Stimulated activated naive B cell treated with anti-CD40 and anti-IgM and Interleukin-4, amounts not matched to agents 10 μg/mL and 1 μg/mL and 100 μg/mL, for 72 hours (primary cell): ENCODE results near the gene GIPR.
"Not testable (repeated sequence)": the region's sequence is repeated elsewhere in the genome, so short reads cannot be mapped to it uniquely, and the experiment has no call there.

Experiments used
- ATAC-seq, 2 donors: fragments of 150-1000 bp; cut with Tn5 transposase; replicated peaks; 2 replicates each; pipeline ENCODE4 v1.10.0; 2021; ENCODE audit warnings: moderate library complexity in 1 of 2
- DNase-seq: peaks from one replicate; pipeline ENCODE4 v3.0.0; 2021
- H3K27ac Mint-ChIP-seq: one replicate; pipeline ENCODE4 v1.8.0; 2022; ENCODE audit warnings: mild to moderate bottlenecking, mixed read lengths
- H3K27me3 Mint-ChIP-seq, 2 donors: one replicate each; pipeline ENCODE4 v1.8.0; 2022; ENCODE audit warnings: mixed read lengths in 2 of 2
- H3K36me3 Mint-ChIP-seq, 2 donors: one replicate each; pipeline ENCODE4 v1.8.0; 2022; ENCODE audit warnings: mixed read lengths in 2 of 2, mild to moderate bottlenecking in 1 of 2
- H3K4me1 Mint-ChIP-seq, 2 donors: one replicate each; pipeline ENCODE4 v1.8.0; 2022; ENCODE audit warnings: mixed read lengths in 2 of 2, mild to moderate bottlenecking in 1 of 2
- H3K4me3 Mint-ChIP-seq, 2 donors: one replicate each; pipeline ENCODE4 v1.8.0; 2022; ENCODE audit warnings: mild to moderate bottlenecking in 2 of 2, mixed read lengths in 2 of 2, moderate library complexity in 1 of 2
- H3K9me3 Mint-ChIP-seq, 2 donors: one replicate each; pipeline ENCODE4 v1.8.0; 2022; ENCODE audit warnings: mixed read lengths in 2 of 2, mild to moderate bottlenecking in 1 of 2

The GIPR gene

DNA sequence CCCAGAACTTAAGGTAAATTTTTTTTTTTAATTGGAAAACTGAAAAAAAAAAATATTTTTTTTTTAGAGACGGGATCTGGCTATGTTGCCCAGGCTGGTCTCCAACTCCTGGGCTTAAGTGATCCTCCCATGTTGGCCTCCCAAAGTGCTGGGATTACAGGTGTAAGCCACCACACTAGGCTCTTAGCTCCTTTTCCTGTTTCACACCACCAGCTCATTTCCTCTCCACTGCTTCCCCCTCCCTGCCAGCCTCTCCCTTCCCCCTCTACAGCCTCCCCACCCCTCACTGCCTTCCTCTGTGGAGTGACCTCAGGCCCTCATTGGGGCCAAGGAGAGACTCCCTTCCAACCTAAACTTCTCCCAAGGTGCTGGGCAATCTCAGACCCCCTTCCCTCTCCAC, 4.2 kb upstream of the GIPR start:
- no peak overlapping the region for H3K4me3 Mint-ChIP-seq
- H3K9me3 Mint-ChIP-seq, result no peaks in the 10 kb centered on the region
- no peaks in the 10 kb centered on the region for H3K36me3 Mint-ChIP-seq
- no peak for ATAC-seq
- peaks cover 10 to 15% of the 10 kb centered on the region in 2 donors for H3K4me1 Mint-ChIP-seq
- H3K27ac Mint-ChIP-seq, result no peak overlapping the region
- DNase-seq, result no peak
- peaks cover 46 to 54% of the 10 kb centered on the region in 2 donors for H3K27me3 Mint-ChIP-seq

- Mint-ChIP-seq H3K9me3 (no peaks in the 10 kb centered on the region), H3K27me3 (peaks cover 45 to 53% of the 10 kb centered on the region in 2 donors), H3K4me3 (no peak overlapping the region), H3K27ac (no peak overlapping the region), H3K36me3 (no peaks in the 10 kb centered on the region), H3K4me1 (peaks cover 17 to 23% of the 10 kb centered on the region in 2 donors)
- DNase-seq (no peak), ATAC-seq (no peak)
These were observed 3.4 kb upstream of the GIPR start for GRCh38 chr19:45664575-45664974.

DNA sequence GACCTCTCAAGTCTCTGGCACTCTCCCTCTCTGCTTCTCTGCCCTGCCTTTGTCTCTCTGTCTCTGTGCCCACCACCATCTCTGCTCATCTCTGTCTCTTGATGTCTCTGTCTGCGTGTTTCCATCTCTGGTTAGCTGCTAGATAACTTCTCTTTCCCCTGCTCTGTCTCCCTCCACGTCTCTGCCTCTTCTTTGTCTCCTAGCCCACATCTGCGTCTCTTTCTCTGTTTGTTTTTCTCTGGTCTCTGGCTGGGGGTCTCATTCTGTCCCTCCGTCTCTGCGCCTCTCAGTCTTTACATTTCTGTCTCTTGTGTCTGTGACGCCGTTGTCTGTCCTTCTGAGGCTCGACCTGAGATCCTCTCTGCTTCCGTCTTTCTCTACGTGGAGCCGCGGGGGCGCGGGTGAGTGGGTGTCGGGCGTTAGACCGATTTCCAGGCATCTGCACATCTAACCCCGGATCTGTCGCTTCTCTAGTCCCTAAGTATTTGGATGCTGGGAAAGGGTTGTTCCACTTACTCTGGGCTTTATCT, 386 bp downstream of the GIPR start:
- H3K36me3 Mint-ChIP-seq, result peaks cover 0 to 2% of the 10 kb centered on the region in 2 donors
- H3K27me3 Mint-ChIP-seq, result peaks cover 54 to 59% of the 10 kb centered on the region in 2 donors
- DNase-seq (peak; percentile 18), ATAC-seq (peak; percentile 12 to 15)
- peaks cover 0 to 2% of the 10 kb centered on the region in 2 donors for H3K9me3 Mint-ChIP-seq
- H3K27ac Mint-ChIP-seq, result peak overlapping the region; percentile 22
- H3K4me3 Mint-ChIP-seq, result peak overlapping the region; percentile 78 to 82
- H3K4me1 Mint-ChIP-seq, result peaks cover 26 to 39% of the 10 kb centered on the region in 2 donors

DNA sequence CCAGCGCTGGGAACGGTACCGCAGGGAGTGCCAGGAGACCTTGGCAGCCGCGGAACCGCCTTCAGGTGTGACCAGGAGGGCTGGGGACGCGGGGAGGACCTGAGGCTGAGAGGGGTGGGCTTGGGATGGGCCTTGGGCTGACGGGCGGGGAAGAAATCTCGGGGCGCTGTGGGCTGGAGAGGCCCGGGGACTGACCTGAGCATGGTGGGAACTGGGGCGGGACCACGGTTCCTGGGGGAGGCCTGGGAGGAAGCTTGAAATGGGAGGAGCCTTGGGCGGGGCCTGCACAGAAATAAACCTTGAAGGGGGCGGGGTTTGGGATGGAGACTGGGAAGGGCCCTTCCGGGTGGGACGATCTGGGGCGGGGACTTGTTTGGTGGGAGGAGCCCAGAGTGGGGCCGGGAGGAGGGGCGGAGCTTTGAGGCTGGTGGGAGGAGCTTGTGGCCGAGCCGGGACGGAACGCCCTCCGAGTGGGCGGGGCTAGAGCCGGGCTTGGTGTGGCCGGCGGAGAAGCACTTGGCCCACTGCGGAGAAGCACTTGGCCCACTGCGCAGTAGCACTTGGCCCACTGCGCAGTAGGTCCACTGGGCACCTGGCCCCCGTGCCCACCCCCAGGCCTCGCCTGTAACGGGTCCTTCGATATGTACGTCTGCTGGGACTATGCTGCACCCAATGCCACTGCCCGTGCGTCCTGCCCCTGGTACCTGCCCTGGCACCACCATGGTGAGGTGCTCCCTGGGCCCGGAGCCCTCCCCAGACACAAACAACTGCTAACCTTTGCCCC, 2.8 kb downstream of the GIPR start:
- H3K27me3 Mint-ChIP-seq, result peaks cover 40 to 47% of the 10 kb centered on the region in 2 donors
- H3K4me1 Mint-ChIP-seq, result peaks cover 26 to 40% of the 10 kb centered on the region in 2 donors
- DNase-seq, result peak; percentile 65
- H3K36me3 Mint-ChIP-seq, result peaks cover 0 to 2% of the 10 kb centered on the region in 2 donors
- H3K27ac Mint-ChIP-seq, result peak overlapping the region; percentile 17
- ATAC-seq, result peak; percentile 35 to 55
- peaks cover 0 to 2% of the 10 kb centered on the region in 2 donors for H3K9me3 Mint-ChIP-seq
- peak overlapping the region; percentile 65 to 70 for H3K4me3 Mint-ChIP-seq

- Mint-ChIP-seq H3K4me3 (no peak overlapping the region), H3K27me3 (peaks cover 48 to 64% of the 10 kb centered on the region in 2 donors), H3K27ac (no peak overlapping the region), H3K9me3 (peaks cover 0 to 2% of the 10 kb centered on the region in 2 donors), H3K4me1 (peaks cover 26 to 41% of the 10 kb centered on the region in 2 donors), H3K36me3 (peaks cover 0 to 2% of the 10 kb centered on the region in 2 donors)
- DNase-seq (no peak), ATAC-seq (no peak)
These were observed 6.9 kb downstream of the GIPR start for GRCh38 chr19:45674946-45675345.

DNA sequence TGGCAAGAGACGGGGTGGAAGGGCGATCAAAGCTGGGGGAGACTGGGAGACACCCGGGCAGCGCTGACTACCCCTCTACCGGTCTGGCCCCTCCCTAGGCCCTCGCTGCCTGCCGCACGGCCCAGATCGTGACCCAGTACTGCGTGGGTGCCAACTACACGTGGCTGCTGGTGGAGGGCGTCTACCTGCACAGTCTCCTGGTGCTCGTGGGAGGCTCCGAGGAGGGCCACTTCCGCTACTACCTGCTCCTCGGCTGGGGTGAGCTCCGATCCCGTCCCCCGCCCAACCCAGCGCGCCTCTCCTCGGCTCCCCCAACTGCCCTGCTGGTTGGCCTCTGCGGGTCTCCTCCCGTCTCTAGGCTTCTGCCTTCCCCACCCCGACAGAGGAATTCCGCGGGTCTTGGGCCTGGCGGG, 8.8 kb downstream of the GIPR start:
- peaks cover 1 to 2% of the 10 kb centered on the region in 2 donors for H3K36me3 Mint-ChIP-seq
- H3K4me1 Mint-ChIP-seq, result peaks cover 19 to 38% of the 10 kb centered on the region in 2 donors
- peak overlapping the region; percentile 63 to 72 for H3K4me3 Mint-ChIP-seq
- H3K27ac Mint-ChIP-seq, result no peak overlapping the region
- H3K27me3 Mint-ChIP-seq, result peaks cover 32 to 48% of the 10 kb centered on the region in 2 donors
- ATAC-seq (peak; percentile 25 to 28), DNase-seq (peak; percentile 15)
- no peaks in the 10 kb centered on the region for H3K9me3 Mint-ChIP-seq

DNA sequence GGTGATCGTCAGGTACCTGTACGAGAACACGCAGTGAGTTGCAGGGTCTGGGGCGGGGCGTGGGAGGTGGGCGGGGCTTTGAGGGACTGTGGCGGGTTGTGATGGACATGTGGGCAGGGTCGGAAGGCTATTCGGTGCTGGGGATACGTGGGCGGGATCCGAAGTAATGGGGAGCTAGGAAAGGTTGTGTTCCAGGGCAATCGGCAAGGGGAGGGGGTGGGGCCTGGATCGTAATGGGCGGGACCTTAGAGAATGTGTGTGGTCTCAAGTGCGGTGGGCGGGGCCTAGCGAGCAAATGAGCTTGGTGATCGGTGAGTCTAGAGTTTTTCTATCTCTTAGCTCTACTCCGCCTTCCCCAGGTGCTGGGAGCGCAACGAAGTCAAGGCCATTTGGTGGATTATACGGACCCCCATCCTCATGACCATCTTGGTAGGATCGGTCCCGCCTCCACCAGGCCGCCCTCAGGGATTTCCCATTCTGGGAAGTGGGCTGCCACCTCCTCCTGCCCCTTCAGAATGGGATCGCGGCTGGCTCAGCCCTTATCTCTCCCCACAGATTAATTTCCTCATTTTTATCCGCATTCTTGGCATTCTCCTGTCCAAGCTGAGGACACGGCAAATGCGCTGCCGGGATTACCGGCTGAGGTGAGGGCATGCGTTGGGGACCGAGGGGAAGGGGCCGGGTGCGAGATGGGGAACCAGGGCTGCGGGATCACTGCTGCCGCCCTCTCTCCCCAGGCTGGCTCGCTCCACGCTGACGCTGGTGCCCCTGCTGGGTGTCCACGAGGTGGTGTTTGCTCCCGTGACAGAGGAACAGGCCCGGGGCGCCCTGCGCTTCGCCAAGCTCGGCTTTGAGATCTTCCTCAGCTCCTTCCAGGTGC, 9.6 kb downstream of the GIPR start:
- H3K27me3 Mint-ChIP-seq, result peaks cover 31 to 45% of the 10 kb centered on the region in 2 donors
- no peaks in the 10 kb centered on the region for H3K9me3 Mint-ChIP-seq

DNA sequence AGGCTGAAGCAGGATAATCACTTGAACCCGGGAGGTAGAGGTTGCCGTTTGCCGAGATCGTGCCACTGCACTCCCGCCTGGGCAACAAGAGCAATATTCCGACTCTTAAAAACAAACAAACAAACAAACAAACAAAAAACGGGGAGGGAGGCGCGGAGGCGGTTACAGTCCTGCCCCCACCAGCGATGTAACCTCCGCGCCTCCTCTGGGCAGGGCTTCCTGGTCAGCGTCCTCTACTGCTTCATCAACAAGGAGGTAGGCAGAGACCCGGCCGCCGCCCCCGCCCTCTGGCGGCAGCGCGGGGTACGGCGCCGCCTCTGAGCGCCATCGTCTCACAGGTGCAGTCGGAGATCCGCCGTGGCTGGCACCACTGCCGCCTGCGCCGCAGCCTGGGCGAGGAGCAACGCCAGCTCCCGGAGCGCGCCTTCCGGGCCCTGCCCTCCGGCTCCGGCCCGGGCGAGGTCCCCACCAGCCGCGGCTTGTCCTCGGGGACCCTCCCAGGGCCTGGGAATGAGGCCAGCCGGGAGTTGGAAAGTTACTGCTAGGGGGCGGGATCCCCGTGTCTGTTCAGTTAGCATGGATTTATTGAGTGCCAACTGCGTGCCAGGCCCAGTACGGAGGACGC, 13.5 kb downstream of the GIPR start:
- H3K27ac Mint-ChIP-seq, result peak overlapping the region; percentile 51
- H3K27me3 Mint-ChIP-seq, result peaks cover 21 to 29% of the 10 kb centered on the region in 2 donors

More for the DNA sequence above, 9.6 kb downstream of the GIPR start:
- ATAC-seq (peak; percentile 53), DNase-seq (peak; percentile 34)
- H3K36me3 Mint-ChIP-seq, result peaks cover 4 to 5% of the 10 kb centered on the region in 2 donors
- H3K4me1 Mint-ChIP-seq, result peaks cover 22 to 40% of the 10 kb centered on the region in 2 donors
- H3K4me3 Mint-ChIP-seq, result peak overlapping the region; percentile 79 to 83
- peak overlapping the region; percentile 7 for H3K27ac Mint-ChIP-seq

DNA sequence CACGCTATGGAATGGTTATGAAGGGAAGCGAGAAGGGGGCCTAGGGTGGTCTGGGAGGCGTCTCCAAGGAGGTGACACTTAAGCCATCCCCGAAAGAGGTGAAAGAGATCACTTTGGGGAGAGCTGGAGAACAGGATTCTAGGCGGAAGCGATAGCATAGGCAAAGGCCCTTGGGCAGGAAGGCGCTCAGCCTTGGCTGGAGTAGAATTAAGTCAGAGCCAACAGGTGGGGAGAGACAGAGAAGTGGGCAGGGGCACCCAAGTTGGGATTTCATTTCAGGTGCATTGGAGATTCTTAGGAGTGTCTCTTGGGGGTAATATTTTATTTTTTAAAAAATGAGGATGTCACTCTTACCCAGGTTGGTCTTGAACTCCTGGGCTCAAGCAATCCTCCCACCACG, 14.1 kb downstream of the GIPR start:
- H3K27ac Mint-ChIP-seq, result peak overlapping the region; percentile 22
- no peaks in the 10 kb centered on the region for H3K9me3 Mint-ChIP-seq
- ATAC-seq, result no peak
- H3K4me1 Mint-ChIP-seq, result peaks cover 13 to 27% of the 10 kb centered on the region in 2 donors
- peaks cover 18 to 23% of the 10 kb centered on the region in 2 donors for H3K27me3 Mint-ChIP-seq
- H3K4me3 Mint-ChIP-seq, result no peak overlapping the region
- H3K36me3 Mint-ChIP-seq, result peaks cover 32 to 43% of the 10 kb centered on the region in 2 donors
- no peak for DNase-seq

More for the DNA sequence above, 13.5 kb downstream of the GIPR start:
- H3K4me3 Mint-ChIP-seq, result peak overlapping the region; percentile 80 to 86
- H3K9me3 Mint-ChIP-seq, result no peaks in the 10 kb centered on the region
- ATAC-seq (peak; percentile 89 to 92), DNase-seq (peak; percentile 84)
- peaks cover 27 to 37% of the 10 kb centered on the region in 2 donors for H3K36me3 Mint-ChIP-seq
- H3K4me1 Mint-ChIP-seq, result peaks cover 18 to 34% of the 10 kb centered on the region in 2 donors

DNA sequence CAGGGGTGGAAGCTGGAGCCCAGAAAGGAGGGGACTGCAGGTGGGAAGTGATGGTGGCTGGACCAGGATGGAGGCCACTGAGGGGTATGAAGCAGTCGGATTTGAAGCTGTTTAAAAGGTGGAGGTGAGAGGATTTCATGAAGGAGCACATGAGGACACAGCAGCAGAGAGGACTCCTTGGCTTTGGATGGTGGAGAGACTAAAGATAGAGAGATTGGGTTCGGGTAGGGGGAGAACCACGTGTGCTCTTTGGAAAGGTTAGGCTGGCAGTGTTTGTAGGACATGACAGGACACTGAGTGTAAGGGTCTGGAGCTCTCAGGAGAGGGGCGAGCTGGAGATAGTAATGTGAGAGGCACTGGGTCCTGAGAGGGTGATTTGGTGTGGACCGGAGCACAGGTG, 14.9 kb downstream of the GIPR start:
- peak overlapping the region; percentile 14 for H3K27ac Mint-ChIP-seq
- no peak for DNase-seq
- peaks cover 32 to 46% of the 10 kb centered on the region in 2 donors for H3K36me3 Mint-ChIP-seq
- H3K9me3 Mint-ChIP-seq, result no peaks in the 10 kb centered on the region
- H3K4me3 Mint-ChIP-seq, result no peak overlapping the region
- H3K4me1 Mint-ChIP-seq, result peaks cover 8 to 19% of the 10 kb centered on the region in 2 donors
- no peak for ATAC-seq
- H3K27me3 Mint-ChIP-seq, result peaks cover 10 to 15% of the 10 kb centered on the region in 2 donors

GRCh38 chr19:45685045-45685444, 17.0 kb downstream of the GIPR start:
- H3K36me3 Mint-ChIP-seq, result peaks cover 38 to 55% of the 10 kb centered on the region in 2 donors
- not testable (repeated sequence) for H3K9me3 Mint-ChIP-seq, H3K27me3 Mint-ChIP-seq, H3K4me3 Mint-ChIP-seq, DNase-seq, ATAC-seq
- peaks cover 9 to 21% of the 10 kb centered on the region in 2 donors for H3K4me1 Mint-ChIP-seq
- peak overlapping the region; percentile 70 for H3K27ac Mint-ChIP-seq

- Mint-ChIP-seq H3K27me3 (no peaks in the 10 kb centered on the region), H3K27ac (no peak overlapping the region), H3K4me3 (no peak overlapping the region), H3K9me3 (no peaks in the 10 kb centered on the region), H3K36me3 (peaks cover 35 to 60% of the 10 kb centered on the region in 2 donors), H3K4me1 (peaks cover 8 to 15% of the 10 kb centered on the region in 2 donors)
- DNase-seq (no peak), ATAC-seq (no peak)
These were observed 19.6 kb downstream of the GIPR start for GRCh38 chr19:45687599-45687998.

GRCh38 chr19:45691516-45692186, 23.6 kb downstream of the GIPR start, which contains the start of gene SNRPD2:
SNRPD2 (minus strand) TSS chr19:45691953; CDS start chr19:45691888, 65 bp downstream.
- H3K36me3 Mint-ChIP-seq, result peaks cover 31 to 52% of the 10 kb centered on the region in 2 donors
- H3K27ac Mint-ChIP-seq, result peak within 1 kb of the TSS; percentile 98
- H3K9me3 Mint-ChIP-seq, result no peaks in the 10 kb centered on the region
- H3K4me1 Mint-ChIP-seq, result peaks cover 19 to 32% of the 10 kb centered on the region in 2 donors
- ATAC-seq (peak; percentile 45 to 56), DNase-seq (peak; percentile 93)
- peak within 1 kb of the TSS; percentile 86 to 95 for H3K4me3 Mint-ChIP-seq
- no peaks in the 10 kb centered on the region for H3K27me3 Mint-ChIP-seq
